GM18526 (cell line): Measurements from ENCODE around the gene AHCYL1.

Source experiments
- POLR2A ChIP-seq: IDR thresholded peaks from 3 replicates; pipeline ENCODE4 v1.6.1; 2011; ENCODE audit not compliant: insufficient read length; ENCODE audit errors: extremely low read depth

Gene AHCYL1

DNA sequence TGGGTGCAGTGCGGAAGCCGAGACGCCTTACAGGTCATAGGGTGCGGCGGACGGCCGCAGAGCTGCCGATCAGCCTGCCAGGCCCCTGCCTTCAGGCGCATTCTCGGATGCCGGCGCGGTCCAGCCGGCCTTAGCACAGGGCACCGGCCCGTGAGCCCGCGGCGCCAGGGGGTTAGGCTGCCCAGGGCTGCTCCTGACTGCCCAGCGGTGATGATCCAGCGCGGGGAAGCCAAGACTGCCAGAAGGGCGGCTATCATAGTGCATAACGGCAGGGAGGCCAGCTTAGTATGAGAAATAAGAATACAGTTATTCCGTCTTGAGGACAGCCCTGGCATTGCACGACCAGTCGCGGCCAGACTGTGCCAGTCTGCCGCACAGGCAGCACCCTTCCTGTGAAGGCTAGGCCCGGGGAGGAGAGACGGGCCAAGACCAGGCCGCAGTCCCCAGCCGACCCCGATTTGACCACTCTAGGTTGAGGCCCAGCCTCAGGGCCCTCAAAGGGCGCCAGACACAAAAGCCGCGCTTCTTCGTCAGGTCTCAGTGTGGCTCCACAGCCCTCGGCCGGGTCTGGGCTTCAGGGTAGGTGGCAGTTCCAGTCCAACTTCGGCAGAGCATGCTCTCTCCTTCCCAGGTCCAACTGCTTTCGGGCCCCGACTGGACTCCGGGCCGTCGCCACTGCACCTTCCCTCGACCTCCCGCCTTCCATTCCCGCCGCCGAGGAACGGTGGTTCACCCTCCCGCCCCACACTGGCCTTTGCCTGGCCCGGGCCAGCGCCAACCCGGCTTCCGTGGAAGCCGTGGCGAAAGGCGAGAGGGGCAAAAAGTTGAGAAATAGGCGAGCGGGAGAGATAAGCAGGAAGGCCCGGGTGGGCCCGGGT, 85.1 kb downstream of the AHCYL1 start:
- TF ChIP-seq POLR2A: no peak

DNA sequence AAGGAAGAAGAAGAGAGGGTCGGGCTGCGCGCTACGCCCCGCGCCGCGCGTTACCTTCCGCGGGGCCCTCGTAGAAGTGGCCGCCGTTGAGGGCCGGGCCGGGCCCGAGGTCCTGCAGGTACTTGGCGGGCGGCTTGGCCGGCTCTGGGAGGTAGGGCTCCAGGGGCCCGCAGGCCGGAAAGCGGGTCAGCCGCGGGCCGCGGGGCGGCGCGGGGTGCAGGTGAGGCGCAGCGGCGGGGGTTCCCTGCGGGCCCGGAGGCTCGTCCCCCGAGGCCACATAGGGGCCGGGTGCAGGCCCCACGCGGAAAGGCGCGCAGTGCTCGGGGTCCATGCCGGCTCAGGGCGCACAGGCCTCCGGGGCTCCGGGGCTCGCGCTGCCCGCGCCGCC, 85.7 kb downstream of the AHCYL1 start:
- no peak for TF ChIP-seq POLR2A

DNA sequence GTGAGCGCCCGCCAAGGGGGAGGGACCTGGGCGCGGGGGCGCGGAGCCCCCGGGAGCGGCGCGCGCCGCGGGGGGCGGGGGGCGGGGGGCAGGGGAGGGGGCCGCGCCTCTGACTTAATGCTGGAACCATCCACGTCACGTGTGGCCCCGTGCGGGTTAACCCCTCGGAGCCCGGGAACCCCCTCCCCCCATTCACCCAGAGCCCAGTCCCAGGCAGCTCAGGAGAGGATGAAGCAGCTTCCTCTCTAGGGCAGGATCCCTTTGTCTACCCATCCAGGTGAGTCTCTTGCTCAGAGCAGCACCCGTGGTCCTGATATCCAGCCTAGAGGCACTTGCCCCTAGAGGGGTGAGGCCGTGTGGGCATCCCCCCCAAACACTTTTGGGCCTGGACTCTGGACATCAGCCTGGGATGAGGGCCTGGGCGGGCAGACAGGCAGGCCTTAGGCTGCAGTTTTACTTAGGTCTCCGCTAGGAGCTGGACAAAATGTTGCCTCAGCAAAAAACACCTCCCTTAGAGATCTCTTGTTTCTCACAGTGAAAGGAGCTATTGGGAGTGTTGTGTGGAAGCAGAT, 86.2 kb downstream of the AHCYL1 start, which contains the start of gene ALX3:
Gene ALX3, minus strand, starts transcription at position 2 of the 572 bp plus-strand sequence. CDS start 60 bp downstream, outside the sequence.
- no peak for TF ChIP-seq POLR2A
